KBM-7 (cell line): ENCODE results near the gene ACOX2.
"Not testable (repeated sequence)": the region's sequence is repeated elsewhere in the genome, so short reads cannot be mapped to it uniquely, and the experiment has no call there.

Source experiments
- DNase-seq: peaks from one replicate; pipeline ENCODE4 v3.0.0-alpha.2; 2015
- in situ Hi-C: fragments of 300-500 bp; cut with MboI; formaldehyde crosslinking; loops from 2 replicates; pipeline ENCODE4 v1.14.3; 2020; ENCODE audit warnings: low sequenced_read_pairs, low pct_unique_long_range_greater_than_20kb, mixed read lengths

Gene ACOX2

GRCh38 chr3:58539626-58540025, 2.6 kb upstream of the ACOX2 start:
- in situ Hi-C loops = loop anchor here (25.0 kb wide), 3 partner anchors 102 to 352 kb away; partner anchors contain the start of genes HTD2, PDHB and RPP14
- DNase-seq = no peak

GRCh38 chr3:58537412-58538301, 667 bp upstream of the ACOX2 start:
- in situ Hi-C loops = loop anchor here (25.0 kb wide), 3 partner anchors 100 to 350 kb away; partner anchors contain the start of genes HTD2, PDHB and RPP14
- DNase-seq = no peak

GRCh38 chr3:58535531-58536500, 1.2 kb downstream of the ACOX2 start:
- peak; percentile 38 for DNase-seq
- in situ Hi-C loops = loop anchor here (25.0 kb wide), 3 partner anchors 99 to 349 kb away; partner anchors contain the start of genes HTD2, PDHB and RPP14

GRCh38 chr3:58534592-58535494, 2.1 kb downstream of the ACOX2 start:
- in situ Hi-C loops = loop anchor here (25.0 kb wide), 3 partner anchors 98 to 348 kb away; partner anchors contain the start of genes HTD2, PDHB and RPP14
- DNase-seq = no peak

- in situ Hi-C loops = loop anchor here (25.0 kb wide), 3 partner anchors 96 to 346 kb away; partner anchors contain the start of genes HTD2, PDHB and RPP14
- DNase-seq = peak; percentile 85
Observed at GRCh38 chr3:58532794-58533220, 4.2 kb downstream of the ACOX2 start.

- in situ Hi-C loops = loop anchor here (25.0 kb wide), 3 partner anchors 95 to 345 kb away; partner anchors contain the start of genes HTD2, PDHB and RPP14
- DNase-seq = no peak
Observed at GRCh38 chr3:58531956-58532355, 5.0 kb downstream of the ACOX2 start.

GRCh38 chr3:58531555-58531954, 5.4 kb downstream of the ACOX2 start:
- no peak for DNase-seq
- in situ Hi-C loops = loop anchor here (25.0 kb wide), 3 partner anchors 94 to 344 kb away; partner anchors contain the start of genes HTD2, PDHB and RPP14

GRCh38 chr3:58530354-58530865, 6.6 kb downstream of the ACOX2 start:
- no peak for DNase-seq
- in situ Hi-C loops = loop anchor here (25.0 kb wide), 3 partner anchors 93 to 343 kb away; partner anchors contain the start of genes HTD2, PDHB and RPP14

- peak; percentile 43 for DNase-seq
- in situ Hi-C loops = loop anchor here (25.0 kb wide), 3 partner anchors 92 to 342 kb away; partner anchors contain the start of genes HTD2, PDHB and RPP14
Observed at GRCh38 chr3:58529516-58530353, 7.3 kb downstream of the ACOX2 start.

- in situ Hi-C loops = loop anchor here (25.0 kb wide), 3 partner anchors 91 to 341 kb away; partner anchors contain the start of genes HTD2, PDHB and RPP14
- DNase-seq = peak; percentile 23
Observed at GRCh38 chr3:58528629-58529028, 8.4 kb downstream of the ACOX2 start.

- DNase-seq = not testable (repeated sequence)
- in situ Hi-C loops = loop anchor here (25.0 kb wide), 3 partner anchors 90 to 340 kb away; partner anchors contain the start of genes HTD2, PDHB and RPP14
Observed at GRCh38 chr3:58527440-58527839, 9.6 kb downstream of the ACOX2 start.

GRCh38 chr3:58526515-58526957, 10.5 kb downstream of the ACOX2 start:
- in situ Hi-C loops = loop anchor here (25.0 kb wide), 3 partner anchors 89 to 339 kb away; partner anchors contain the start of genes HTD2, PDHB and RPP14
- peak; percentile 39 for DNase-seq

- no peak for DNase-seq
- in situ Hi-C loops = no loop called here
Observed at GRCh38 chr3:58524326-58524888, 12.6 kb downstream of the ACOX2 start.

GRCh38 chr3:58522759-58523425, 14.1 kb downstream of the ACOX2 start:
- in situ Hi-C loops = no loop called here
- no peak for DNase-seq

GRCh38 chr3:58521917-58522631, 14.9 kb downstream of the ACOX2 start:
- no peak for DNase-seq
- in situ Hi-C loops = no loop called here
